GM12873 (cell line): Measurements from ENCODE around the gene TNFRSF4.

Source experiments
- TF ChIP-seq, protein P1 (sequence below): IDR thresholded peaks from 2 replicates; pipeline ENCODE4 v1.5.1; 2012; ENCODE audit warnings: low read depth, mild to moderate bottlenecking, moderate library complexity, low read length, control low read depth; ENCODE audit not compliant: insufficient read depth; ENCODE audit errors: missing control alignments

Gene TNFRSF4

DNA sequence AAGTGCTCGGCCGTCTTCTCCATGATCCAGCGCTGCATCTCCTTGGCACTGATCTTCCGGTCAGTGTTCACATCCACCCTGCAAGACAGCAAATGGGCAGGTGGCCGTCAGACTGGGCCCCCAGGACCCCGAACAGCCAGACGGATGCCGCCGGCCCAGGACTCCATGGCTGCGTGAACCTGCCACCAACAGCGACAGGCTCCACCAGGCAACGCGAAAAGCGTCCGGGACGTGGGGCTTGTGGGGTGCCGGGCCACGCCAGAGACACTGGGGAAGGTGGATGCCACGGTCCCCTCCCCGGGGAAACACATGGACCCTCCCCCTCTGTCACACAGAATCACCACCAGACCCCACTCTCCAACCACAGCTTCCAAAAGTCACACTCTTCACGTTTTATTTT, 9.9 kb upstream of the TNFRSF4 start:
- TF ChIP-seq, protein P1, sequence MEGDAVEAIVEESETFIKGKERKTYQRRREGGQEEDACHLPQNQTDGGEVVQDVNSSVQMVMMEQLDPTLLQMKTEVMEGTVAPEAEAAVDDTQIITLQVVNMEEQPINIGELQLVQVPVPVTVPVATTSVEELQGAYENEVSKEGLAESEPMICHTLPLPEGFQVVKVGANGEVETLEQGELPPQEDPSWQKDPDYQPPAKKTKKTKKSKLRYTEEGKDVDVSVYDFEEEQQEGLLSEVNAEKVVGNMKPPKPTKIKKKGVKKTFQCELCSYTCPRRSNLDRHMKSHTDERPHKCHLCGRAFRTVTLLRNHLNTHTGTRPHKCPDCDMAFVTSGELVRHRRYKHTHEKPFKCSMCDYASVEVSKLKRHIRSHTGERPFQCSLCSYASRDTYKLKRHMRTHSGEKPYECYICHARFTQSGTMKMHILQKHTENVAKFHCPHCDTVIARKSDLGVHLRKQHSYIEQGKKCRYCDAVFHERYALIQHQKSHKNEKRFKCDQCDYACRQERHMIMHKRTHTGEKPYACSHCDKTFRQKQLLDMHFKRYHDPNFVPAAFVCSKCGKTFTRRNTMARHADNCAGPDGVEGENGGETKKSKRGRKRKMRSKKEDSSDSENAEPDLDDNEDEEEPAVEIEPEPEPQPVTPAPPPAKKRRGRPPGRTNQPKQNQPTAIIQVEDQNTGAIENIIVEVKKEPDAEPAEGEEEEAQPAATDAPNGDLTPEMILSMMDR, result no peak

DNA sequence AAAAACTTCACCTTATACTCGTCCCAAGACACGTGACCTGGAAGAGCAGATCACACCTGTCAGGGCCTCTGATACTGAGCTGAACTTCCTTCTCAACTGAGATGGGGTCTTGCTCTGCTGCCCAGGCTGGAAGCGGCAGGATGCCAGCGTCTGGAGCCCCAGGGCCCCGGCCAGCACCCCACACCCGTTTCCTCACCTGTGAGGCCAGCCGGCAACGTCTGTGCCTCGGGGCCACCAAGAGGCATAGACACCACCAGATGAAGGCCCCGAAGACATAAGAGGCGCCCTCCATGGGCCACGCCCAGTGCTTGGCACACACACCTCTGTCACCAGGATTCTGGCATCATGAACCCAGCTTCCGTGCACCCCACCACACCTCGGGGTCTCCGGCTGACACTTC, 9.4 kb upstream of the TNFRSF4 start:
- TF ChIP-seq, protein P1, result no peak

DNA sequence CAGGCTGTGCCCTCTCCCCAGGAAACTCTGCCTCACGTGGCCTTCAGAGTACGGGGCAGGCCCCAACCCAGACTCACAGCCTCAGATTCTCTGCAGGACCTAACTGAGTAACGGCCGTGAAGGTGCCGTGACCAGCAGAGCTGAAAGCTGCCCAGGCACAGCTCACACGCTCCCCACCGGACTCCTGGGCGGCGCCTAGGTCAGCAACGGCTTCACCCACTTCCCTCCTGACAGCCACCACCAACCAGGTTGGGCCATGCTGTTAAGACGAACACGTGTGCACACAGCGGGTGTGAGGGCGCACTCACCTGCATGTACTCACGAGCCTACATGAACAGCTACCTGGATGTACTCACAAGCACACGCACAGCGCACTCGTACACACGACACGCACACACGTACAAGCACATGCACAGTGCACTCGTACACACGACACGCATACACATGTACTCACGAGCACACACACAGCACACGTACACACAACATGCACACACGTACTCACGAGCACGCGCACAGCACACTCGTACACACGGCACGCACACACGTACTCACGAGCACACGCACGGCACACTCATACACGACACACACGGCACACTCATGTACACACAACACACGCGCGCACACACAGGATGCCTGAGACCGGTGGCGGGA, 8.7 kb upstream of the TNFRSF4 start:
- TF ChIP-seq, protein P1, result no peak

DNA sequence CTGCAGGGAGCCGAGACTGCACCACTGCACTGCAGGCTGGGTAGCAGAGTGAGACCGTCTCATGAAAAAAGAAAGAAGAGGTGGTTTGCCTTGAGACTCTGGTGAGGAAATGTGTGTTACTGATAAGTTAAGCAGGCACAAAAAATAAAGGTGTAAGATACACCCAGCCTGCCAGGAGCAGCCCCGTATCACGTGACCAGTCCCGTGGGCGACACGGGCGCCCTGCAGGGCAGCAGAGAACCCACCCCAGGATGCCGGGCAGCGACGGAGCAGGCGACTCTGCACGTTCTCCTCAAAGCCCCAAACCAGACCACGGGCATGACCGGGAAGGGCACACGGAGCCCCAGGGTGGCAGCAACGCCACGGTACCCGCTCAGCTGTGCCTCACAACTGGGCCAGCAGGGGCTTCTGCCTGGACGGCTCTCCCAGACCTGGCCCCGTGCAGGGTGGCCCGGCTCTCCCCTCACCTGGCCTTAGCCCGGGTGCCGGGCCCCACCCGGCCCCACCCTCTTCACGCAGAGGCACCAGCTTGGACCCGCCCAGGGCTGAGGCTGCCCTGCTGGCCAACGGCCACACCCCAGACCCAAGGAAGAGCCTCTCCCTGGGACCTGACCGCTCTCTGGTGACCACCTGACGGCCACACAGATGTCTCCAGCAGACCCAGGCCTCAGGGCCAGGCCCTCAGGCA, 8.1 kb upstream of the TNFRSF4 start:
- TF ChIP-seq, protein P1, result no peak

DNA sequence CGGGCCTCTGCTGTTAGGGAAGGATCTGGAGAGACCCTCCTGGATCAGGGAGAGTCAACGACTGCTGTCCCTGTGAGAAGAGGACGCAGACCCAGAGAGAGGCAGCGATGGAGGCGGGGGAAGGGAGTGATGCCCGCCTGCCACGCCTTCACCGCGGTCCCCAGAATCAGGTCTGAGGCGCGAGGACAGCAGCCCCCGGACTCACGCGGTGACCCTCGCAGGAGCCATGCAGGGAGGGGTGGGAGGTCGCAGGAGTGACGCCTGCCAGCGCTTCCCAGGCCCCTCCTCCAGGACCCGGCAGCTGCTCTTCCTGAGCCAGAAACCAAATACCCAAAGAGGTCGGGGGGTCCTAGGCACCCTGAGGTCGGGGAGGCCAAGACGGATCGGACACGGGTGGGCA, 6.2 kb upstream of the TNFRSF4 start:
- TF ChIP-seq, protein P1, result no peak

DNA sequence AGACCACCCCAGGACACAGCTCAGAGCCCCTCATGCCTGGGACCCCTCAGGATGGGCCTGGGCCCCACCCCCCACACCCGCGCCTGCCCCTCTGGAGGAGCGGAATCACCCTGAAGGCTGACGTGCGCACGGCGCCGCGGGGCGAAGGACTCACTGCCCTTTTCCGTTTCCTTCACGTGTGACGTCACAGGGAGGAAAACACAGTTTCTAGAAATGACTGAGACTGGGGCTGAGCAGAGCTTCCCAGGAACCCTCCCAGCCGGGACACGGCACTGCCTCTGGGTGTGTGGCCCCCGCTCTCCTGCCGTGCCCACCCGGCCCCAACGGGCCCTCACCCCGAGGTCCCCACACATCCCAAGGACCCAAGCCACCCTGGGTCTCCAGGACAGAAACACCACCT, 5.4 kb upstream of the TNFRSF4 start:
- TF ChIP-seq, protein P1, result no peak

DNA sequence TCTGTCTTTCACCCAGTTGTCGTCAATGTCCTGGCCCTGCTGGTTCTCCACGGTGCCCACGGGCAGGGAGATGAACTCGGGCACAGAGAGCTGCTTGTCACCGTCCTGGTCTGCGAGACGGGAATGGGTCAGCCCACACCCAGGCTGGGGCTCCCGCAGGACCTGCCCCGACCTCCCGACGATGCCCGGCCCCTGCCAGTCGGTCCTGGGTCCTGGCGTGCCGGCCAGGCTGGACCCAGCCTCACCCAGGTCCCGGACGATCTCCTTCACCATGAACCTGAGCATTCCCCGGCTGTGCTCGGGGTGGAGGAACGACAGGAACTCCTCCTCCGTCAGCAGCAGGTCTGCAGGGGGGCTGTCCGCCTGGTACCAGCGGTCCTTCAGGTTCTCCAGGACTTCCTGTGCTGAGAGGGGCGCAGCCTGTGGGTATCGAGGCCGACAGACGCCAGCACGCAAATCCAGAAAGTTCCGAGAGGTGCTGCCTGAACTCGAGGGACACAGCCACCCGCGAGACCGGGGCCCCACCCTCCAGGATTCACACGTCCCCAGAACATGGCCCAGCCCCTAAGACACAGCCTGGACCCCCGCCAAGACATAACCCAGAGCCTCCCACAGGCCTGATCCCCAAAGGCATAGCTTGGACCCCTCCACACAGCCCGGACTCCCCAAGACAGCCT, 4.7 kb upstream of the TNFRSF4 start:
- TF ChIP-seq, protein P1, result no peak
